Measurements from ENCODE around the gene ACOX2. TPM values are rescaled to one million over a fixed set of nuclear protein-coding genes. Genes with fewer than 3 reads are reported as not detected.
A peak's percentile ranks its signal among the peaks of the same experiment; 100 is the strongest.

The ACOX2 gene
- total and polyA plus RNA-seq, 2 of the 13 experiments (the other 11 are each of a cell fraction or from before 2014, with no cell fraction given), result 42.6 to 98.5 TPM

- TF ChIP-seq FOSL2 (CRISPR knock-in tag; IDR thresholded peaks at IDR 0.05) (0 out of 2 replicates have a peak, but pooled peaks have one; percentile 23), TOPORS (CRISPR knock-in tag; IDR thresholded peaks at IDR 0.05) (no peak)
- peak; percentile 18 for DNase-seq (ENCODE audit: low spot score)
- no TSS peak for BruUV-seq (replicated peaks)
- 69% methylated on average over 12 of the region's 13 CpGs for WGBS (ENCODE audit: low lambda C conversion rate)
- Histone ChIP-seq H3K79me2 (ENCODE audit: insufficient read depth, low read length) (no peaks in the 10 kb centered on the region), H2AFZ (ENCODE audit: low read length) (no peak overlapping the region), H3K9ac (ENCODE audit: insufficient read depth, low read depth, low read length) (no peak overlapping the region), H3K4me3 (replicated peaks in 1 of 3; ENCODE audit: insufficient read depth in 1 of 3, low read depth in 2 of 3, low read length in 3 of 3) (no peak overlapping the region), H3K27me3 (ENCODE audit: control insufficient read depth in 1 of 2, insufficient read depth in 2 of 2, low read length in 2 of 2) (no peaks in the 10 kb centered on the region), H3K4me1 (ENCODE audit: insufficient read depth, low read length) (peaks cover 62% of the 10 kb centered on the region), H3K36me3 (replicated peaks in 1 of 2; ENCODE audit: control insufficient read depth in 1 of 2, insufficient read depth in 2 of 2, low read length in 2 of 2) (no peaks in the 10 kb centered on the region), H4K20me1 (ENCODE audit: insufficient read depth, low read length) (no peaks in the 10 kb centered on the region), H3K9me3 (ENCODE audit: low read length) (no peaks in the 10 kb centered on the region), H3K27ac (ENCODE audit: extremely low read length, insufficient read depth, low read length) (no peak overlapping the region), H3K4me2 (ENCODE audit: low read depth, low read length) (no peak overlapping the region)
- intact Hi-C loops (cut with micrococcal nuclease; ENCODE audit: unreplicated experiment), result no loop called here
- no peak for FAIRE-seq
- ATAC-seq, result no peak
- ChIA-PET POLR2A (interaction anchor here (0.7 to 1.8 kb wide), 3 partner anchors 27 to 28 kb away, joined by 3 to 7 read pairs (median 3); partner anchors contain the start of gene ACOX2), CTCF (ENCODE audit: low intra/inter-chr PET ratio, low total read pairs) (no interaction called here)
- in situ Hi-C loops (cut with HindIII; ENCODE audit: extremely low pct_ligation_motif_present, low pct_unique_long_range_greater_than_20kb), result loop anchor here (5.0 kb wide), 1 partner anchor 63 kb away; no protein-coding TSS in a partner anchor
Observed at GRCh38 chr3:58564456-58565160, 27.6 kb upstream of the ACOX2 start.

DNA sequence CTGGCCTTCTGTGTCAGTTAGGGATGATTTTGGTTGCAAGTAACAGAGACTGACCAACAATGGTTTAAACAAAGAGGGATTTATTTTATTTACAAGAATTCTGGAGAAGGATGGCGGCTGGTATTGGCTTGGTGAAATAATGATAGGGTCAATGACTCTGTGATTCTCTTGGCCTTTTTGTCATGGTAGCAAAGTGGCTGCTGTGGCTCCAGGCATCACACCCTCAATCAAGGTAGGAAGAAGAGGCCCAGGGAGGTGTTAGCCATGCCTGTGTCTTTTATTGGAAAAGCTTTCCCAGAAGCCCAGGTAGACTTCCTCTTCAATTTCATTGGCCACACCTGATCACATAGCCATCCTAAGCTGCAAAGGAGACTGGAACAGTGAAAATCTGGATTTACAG, 27.1 kb upstream of the ACOX2 start:
- Histone ChIP-seq H3K36me3 (replicated peaks in 1 of 2; ENCODE audit: control insufficient read depth in 1 of 2, insufficient read depth in 2 of 2, low read length in 2 of 2) (no peaks in the 10 kb centered on the region), H3K4me2 (ENCODE audit: low read depth, low read length) (no peak overlapping the region), H2AFZ (ENCODE audit: low read length) (no peak overlapping the region), H4K20me1 (ENCODE audit: insufficient read depth, low read length) (no peaks in the 10 kb centered on the region), H3K4me3 (replicated peaks in 1 of 3; ENCODE audit: insufficient read depth in 1 of 3, low read depth in 2 of 3, low read length in 3 of 3) (no peak overlapping the region), H3K4me1 (ENCODE audit: insufficient read depth, low read length) (peaks cover 62% of the 10 kb centered on the region), H3K27me3 (ENCODE audit: control insufficient read depth in 1 of 2, insufficient read depth in 2 of 2, low read length in 2 of 2) (no peaks in the 10 kb centered on the region), H3K9ac (ENCODE audit: insufficient read depth, low read depth, low read length) (no peak overlapping the region), H3K27ac (ENCODE audit: extremely low read length, insufficient read depth, low read length) (no peak overlapping the region), H3K79me2 (ENCODE audit: insufficient read depth, low read length) (no peaks in the 10 kb centered on the region), H3K9me3 (ENCODE audit: low read length) (no peaks in the 10 kb centered on the region)
- DNase-seq (ENCODE audit: low spot score) (no peak), ATAC-seq (no peak), FAIRE-seq (no peak)
- BruUV-seq (replicated peaks), result no TSS peak
- in situ Hi-C loops (cut with HindIII; ENCODE audit: extremely low pct_ligation_motif_present, low pct_unique_long_range_greater_than_20kb), result no loop called here
- ChIA-PET CTCF (ENCODE audit: low intra/inter-chr PET ratio, low total read pairs) (no interaction called here), POLR2A (interaction anchor here (1.3 to 1.8 kb wide), 2 partner anchors 27 to 28 kb away, joined by 3 to 7 read pairs; partner anchors contain the start of gene ACOX2)
- WGBS (ENCODE audit: low lambda C conversion rate), result 92% methylated on average over 1 of the region's 1 CpG
- intact Hi-C loops (cut with micrococcal nuclease; ENCODE audit: unreplicated experiment), result no loop called here
- TF ChIP-seq, protein P1, sequence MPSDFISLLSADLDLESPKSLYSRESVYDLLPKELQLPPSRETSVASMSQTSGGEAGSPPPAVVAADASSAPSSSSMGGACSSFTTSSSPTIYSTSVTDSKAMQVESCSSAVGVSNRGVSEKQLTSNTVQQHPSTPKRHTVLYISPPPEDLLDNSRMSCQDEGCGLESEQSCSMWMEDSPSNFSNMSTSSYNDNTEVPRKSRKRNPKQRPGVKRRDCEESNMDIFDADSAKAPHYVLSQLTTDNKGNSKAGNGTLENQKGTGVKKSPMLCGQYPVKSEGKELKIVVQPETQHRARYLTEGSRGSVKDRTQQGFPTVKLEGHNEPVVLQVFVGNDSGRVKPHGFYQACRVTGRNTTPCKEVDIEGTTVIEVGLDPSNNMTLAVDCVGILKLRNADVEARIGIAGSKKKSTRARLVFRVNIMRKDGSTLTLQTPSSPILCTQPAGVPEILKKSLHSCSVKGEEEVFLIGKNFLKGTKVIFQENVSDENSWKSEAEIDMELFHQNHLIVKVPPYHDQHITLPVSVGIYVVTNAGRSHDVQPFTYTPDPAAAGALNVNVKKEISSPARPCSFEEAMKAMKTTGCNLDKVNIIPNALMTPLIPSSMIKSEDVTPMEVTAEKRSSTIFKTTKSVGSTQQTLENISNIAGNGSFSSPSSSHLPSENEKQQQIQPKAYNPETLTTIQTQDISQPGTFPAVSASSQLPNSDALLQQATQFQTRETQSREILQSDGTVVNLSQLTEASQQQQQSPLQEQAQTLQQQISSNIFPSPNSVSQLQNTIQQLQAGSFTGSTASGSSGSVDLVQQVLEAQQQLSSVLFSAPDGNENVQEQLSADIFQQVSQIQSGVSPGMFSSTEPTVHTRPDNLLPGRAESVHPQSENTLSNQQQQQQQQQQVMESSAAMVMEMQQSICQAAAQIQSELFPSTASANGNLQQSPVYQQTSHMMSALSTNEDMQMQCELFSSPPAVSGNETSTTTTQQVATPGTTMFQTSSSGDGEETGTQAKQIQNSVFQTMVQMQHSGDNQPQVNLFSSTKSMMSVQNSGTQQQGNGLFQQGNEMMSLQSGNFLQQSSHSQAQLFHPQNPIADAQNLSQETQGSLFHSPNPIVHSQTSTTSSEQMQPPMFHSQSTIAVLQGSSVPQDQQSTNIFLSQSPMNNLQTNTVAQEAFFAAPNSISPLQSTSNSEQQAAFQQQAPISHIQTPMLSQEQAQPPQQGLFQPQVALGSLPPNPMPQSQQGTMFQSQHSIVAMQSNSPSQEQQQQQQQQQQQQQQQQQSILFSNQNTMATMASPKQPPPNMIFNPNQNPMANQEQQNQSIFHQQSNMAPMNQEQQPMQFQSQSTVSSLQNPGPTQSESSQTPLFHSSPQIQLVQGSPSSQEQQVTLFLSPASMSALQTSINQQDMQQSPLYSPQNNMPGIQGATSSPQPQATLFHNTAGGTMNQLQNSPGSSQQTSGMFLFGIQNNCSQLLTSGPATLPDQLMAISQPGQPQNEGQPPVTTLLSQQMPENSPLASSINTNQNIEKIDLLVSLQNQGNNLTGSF (CRISPR knock-in tag; IDR thresholded peaks at IDR 0.05), result no peak
- TF ChIP-seq GTF3A (CRISPR knock-in tag; conservative IDR thresholded peaks at IDR 0.05), result no peak
- no peak for TF ChIP-seq NFKB2 (CRISPR knock-in tag; IDR thresholded peaks at IDR 0.05; ENCODE audit: borderline replicate concordance)
- TF ChIP-seq NCOR1 (IDR thresholded peaks at IDR 0.05; ENCODE audit: borderline replicate concordance, low read length), result no peak
- no peak for TF ChIP-seq CBX5 (CRISPR knock-in tag; IDR thresholded peaks at IDR 0.05; ENCODE audit: borderline replicate concordance)
- TF ChIP-seq EZH2 (conservative IDR thresholded peaks at IDR 0.05; ENCODE audit: low read depth, low read length), result no peak
- no peak for TF ChIP-seq MED1 (CRISPR knock-in tag; IDR thresholded peaks at IDR 0.05)
- TF ChIP-seq RNF2 (conservative IDR thresholded peaks at IDR 0.05; ENCODE audit: low read depth), result no peak
- TF ChIP-seq JUN (CRISPR knock-in tag; IDR thresholded peaks at IDR 0.05), result no peak
- no peak for TF ChIP-seq MAF1 (CRISPR knock-in tag; IDR thresholded peaks at IDR 0.05; ENCODE audit: borderline replicate concordance)
